Heart right ventricle (tissue), 16 donors: ENCODE results near the gene STK24. TPM values are rescaled to one million over a fixed set of nuclear protein-coding genes. Genes with fewer than 3 reads are reported as not detected.

Experiments
- ATAC-seq, 8 donors: fragments of 200-7000 bp; cut with Tn5 transposase; one replicate each; pipeline ENCODE4 v1.9.1; 2020; ENCODE audit warnings: mild to moderate bottlenecking in 8 of 8, moderate library complexity in 8 of 8, moderate number of reproducible peaks in 1 of 8
- DNase-seq, 2 donors: peaks; one replicate each; pipeline ENCODE4 v3.0.0-alpha.2; 2020
- H3K27ac ChIP-seq, 10 donors: fragments of 200-600 bp; sonication (generic) in 2 of 10; one replicate each; pipeline versions ENCODE4 v1.5.0 to v1.8.0; 2020 to 2022; ENCODE audit warnings: mild to moderate bottlenecking in 3 of 10
- H3K27me3 ChIP-seq, 7 donors: fragments of 200-600 bp; one replicate each; pipeline ENCODE4 v1.8.0; 2021 to 2022; ENCODE audit warnings: mild to moderate bottlenecking in 2 of 7
- H3K36me3 ChIP-seq, 9 donors: fragments of 200-600 bp; sonication (generic) in 1 of 9; one replicate each; pipeline versions ENCODE4 v1.5.0 to v1.8.0; 2020 to 2022; ENCODE audit warnings: mild to moderate bottlenecking in 2 of 9
- H3K4me1 ChIP-seq, 9 donors: fragments of 200-600 bp; sonication (generic) in 1 of 9; one replicate each; pipeline versions ENCODE4 v1.5.0 to v1.8.0; 2020 to 2022; ENCODE audit warnings: mild to moderate bottlenecking in 4 of 9
- H3K4me3 ChIP-seq, 10 donors: fragments of 200-600 bp; sonication (generic) in 2 of 10; one replicate each; pipeline versions ENCODE4 v1.5.0 to v1.8.0; 2020 to 2022; ENCODE audit warnings: mild to moderate bottlenecking in 7 of 10, moderate library complexity in 2 of 10
- H3K9me3 ChIP-seq, 11 donors: fragments of 200-600 bp in 10 of 11; sonication (generic) in 2 of 11; one replicate each; pipeline versions ENCODE4 v1.5.0 to v1.8.0; 2013 to 2022; ENCODE audit warnings: mild to moderate bottlenecking in 2 of 11, control low read depth in 1 of 11, moderate library complexity in 1 of 11
- CTCF ChIP-seq, 9 donors: fragments of 200-600 bp; sonication (generic) in 2 of 9; IDR thresholded peaks; one replicate each; pipeline versions ENCODE4 v1.5.0 to v1.8.0; 2021 to 2022; ENCODE audit warnings: antibody characterized with exemption in 9 of 9, mild to moderate bottlenecking in 5 of 9, moderate library complexity in 1 of 9
- WGBS, 2 donors: extraction: QIAGEN DNeasy Blood & Tissue Kit; methylation state at CpG; one replicate each; pipeline ENCODE4 v1.1.7; 2013; ENCODE audit warnings: inconsistent platforms in 1 of 2; 5-methylcytosine and 5-hydroxymethylcytosine counted together
- intact Hi-C, 10 donors: fragments of 100-400 bp; cut with DNase I; formaldehyde crosslinking; loops; one replicate each; pipeline versions ENCODE4 v1.11.1 to v1.14.2; 2022
- polyA plus RNA-seq, 2 donors: library from polyadenylated mRNA; stranded (reverse); fragments of 200-250 nt; gene quantifications; one replicate each; pipeline ENCODE4 v1.2.3, GENCODE V29; 2013
- total RNA-seq, 10 donors: library from RNA; stranded (reverse); fragmentation: NEBNext Ultra II Directional in 3 of 10; extraction: Animal tissue kit (Norgen Biotek cat#: 25700) in 3 of 10; gene quantifications; one replicate each; pipeline versions ENCODE4 v1.2.1 to v1.2.4, GENCODE V29; 2021 to 2023
- donor health status: Arrhythmogenic right ventricular cardiomyopathy.
- donor health status: ischemic (EF 13 %, LVEDD 7.1; RV severe dilation, severe dysfunction).
- donor health status: healthy with polysubstance abuse.
- donor health status: DM: no; HTN: yes; CAD: no.
- donor health status: DM: no; HTN: no; CAD: no.
- donor health status: ischemic (EF 25% LVEDD 6.9; RV normal size, moderate dysfunction).
- donor health status: ischemic (EF 25% LVEDD 5.7; RV mildly dilated, moderate dysfunction).
- donor health status: healthy.
- donor health status: DM: yes; HTN: yes; CAD: no.
- donor health status: Ischemic cardiomyopathy.
- donor health status: ischemic (EF 35%, LVEDD 5.7; RV mildly dilated, moderate dysfunction).
- donor health status: nonischemic (EF 11% LVEDD 7.7; RV severe dilation, severe dysfunction).
- donor health status: DM: yes; HTN: yes; CAD: no.
- donor health status: PGD.
- donor health status: ischemic (EF 29% LVEDD 5.4; RV normal size, mild dysfunction).
- donor health status: nonischemic (EF 23%, LVEDD 6.1; RV moderate dilation, normal function).

STK24 gene
- total and polyA plus RNA-seq, 12 donors: 20.8 to 72.9 (median 61.5) TPM

GRCh38 chr13:98443800-98444325 is 133.0 kb downstream of the STK24 start:
- intact Hi-C loops: loop anchor here in 7 of 10 donors (2.0 to 10.0 kb wide), 8 partner anchors 131 to 589 kb away; partner anchors contain the start of gene STK24 (in 1 of the 7)
- 89 to 91% methylated on average over 17 to 21 of the region's 21 CpGs for WGBS, 2 donors
- no peak overlapping the region for H3K27ac ChIP-seq
- H3K36me3 ChIP-seq: peaks cover 0 to 64% (median 19%) of the 10 kb centered on the region in 9 donors
- no peaks in the 10 kb centered on the region for H3K27me3 ChIP-seq
- H3K4me3 ChIP-seq: no peak overlapping the region
- no peak for TF ChIP-seq CTCF (IDR thresholded peaks at IDR 0.05)
- ATAC-seq (no peak), DNase-seq (no peak)
- H3K4me1 ChIP-seq: peaks cover 0 to 21% (median 19%) of the 10 kb centered on the region in 9 donors
- no peaks in the 10 kb centered on the region for H3K9me3 ChIP-seq

- Histone ChIP-seq H3K4me3 (no peak overlapping the region), H3K27ac (no peak overlapping the region), H3K27me3 (no peaks in the 10 kb centered on the region), H3K9me3 (no peaks in the 10 kb centered on the region), H3K4me1 (peaks cover 0 to 16% (median 13%) of the 10 kb centered on the region in 9 donors), H3K36me3 (peaks cover 0 to 64% (median 19%) of the 10 kb centered on the region in 9 donors)
- no peak for TF ChIP-seq CTCF (IDR thresholded peaks at IDR 0.05)
- WGBS, 2 donors: 82 to 84% methylated on average over 11 of the region's 11 CpGs
- DNase-seq (no peak), ATAC-seq (no peak)
- intact Hi-C loops: loop anchor here in 4 of 10 donors (5.0 to 10.0 kb wide), 5 partner anchors 131 to 589 kb away; partner anchors contain the start of gene STK24 (in 1 of the 4)
These were observed 133.6 kb downstream of the STK24 start for GRCh38 chr13:98443329-98443728.

- intact Hi-C loops: loop anchor here in 4 of 10 donors (5.0 to 10.0 kb wide), 5 partner anchors 132 to 588 kb away; partner anchors contain the start of gene STK24 (in 1 of the 4)
- Histone ChIP-seq H3K27me3 (no peaks in the 10 kb centered on the region), H3K4me3 (no peak overlapping the region), H3K9me3 (no peaks in the 10 kb centered on the region), H3K36me3 (peaks cover 0 to 62% (median 14%) of the 10 kb centered on the region in 9 donors), H3K27ac (no peak overlapping the region), H3K4me1 (peaks cover 0 to 11% (median 8%) of the 10 kb centered on the region in 9 donors)
- no peak for TF ChIP-seq CTCF (IDR thresholded peaks at IDR 0.05)
- no peak for ATAC-seq
- no peak for DNase-seq
- WGBS, 2 donors: 85 to 89% methylated on average over 27 of the region's 27 CpGs
These were observed 134.3 kb downstream of the STK24 start for GRCh38 chr13:98442391-98443230.

- intact Hi-C loops: loop anchor here in 4 of 10 donors (5.0 to 10.0 kb wide), 5 partner anchors 134 to 586 kb away; partner anchors contain the start of gene STK24 (in 1 of the 4)
- Histone ChIP-seq H3K27ac (no peak overlapping the region), H3K4me3 (no peak overlapping the region), H3K27me3 (no peaks in the 10 kb centered on the region), H3K9me3 (no peaks in the 10 kb centered on the region), H3K36me3 (peaks cover 0 to 61% (median 4%) of the 10 kb centered on the region in 9 donors), H3K4me1 (peaks cover 0 to 12% (median 8%) of the 10 kb centered on the region in 9 donors)
- no peak for DNase-seq
- 88 to 90% methylated on average over 21 of the region's 21 CpGs for WGBS, 2 donors
- TF ChIP-seq CTCF (IDR thresholded peaks at IDR 0.05): no peak
- ATAC-seq: no peak
These were observed 135.7 kb downstream of the STK24 start for GRCh38 chr13:98441056-98441676.
